ENCODE measurements around the gene PLEKHD1. TPM values are rescaled to one million over a fixed set of nuclear protein-coding genes. Genes with fewer than 3 reads are reported as not detected.

PLEKHD1 gene
- total and polyA plus RNA-seq, 2 donors (not counting 1 experiment from before 2014, with no cell fraction given) = 0.12 TPM

GRCh38 chr14:69483765-69484443, 624 bp upstream of the PLEKHD1 start:
- H3K27ac Mint-ChIP-seq = no peak overlapping the region
- H3K79me2 ChIP-seq (ENCODE audit: control insufficient read depth, insufficient read depth, low read length) = no peaks in the 10 kb centered on the region
- no peak overlapping the region for H3K9ac ChIP-seq (ENCODE audit: low read length)
- peak overlapping the region; percentile 57 for H3K4me3 Mint-ChIP-seq
- no peaks in the 10 kb centered on the region for H3K9me3 Mint-ChIP-seq (ENCODE audit: insufficient read depth)
- H4K20me1 ChIP-seq (ENCODE audit: control insufficient read depth, insufficient read depth, low read length, poor library complexity, severe bottlenecking) = no peaks in the 10 kb centered on the region
- H3K9me3 ChIP-seq (ENCODE audit: control extremely low read depth in 1 of 3, control insufficient read depth in 2 of 3, insufficient read depth in 1 of 3, low read length in 2 of 3) = no peaks in the 10 kb centered on the region
- ChIA-PET CTCF (interaction anchor here (0.6 kb wide), 1 partner anchor 101 kb away, joined by 3 read pairs; no protein-coding TSS in a partner anchor), POLR2A (no interaction called here)
- no peaks in the 10 kb centered on the region for H3K36me3 ChIP-seq (replicated peaks in 1 of 2; ENCODE audit: control extremely low read depth in 1 of 2, control insufficient read depth in 1 of 2, extremely low read depth in 1 of 2, insufficient read depth in 2 of 2, low read length in 1 of 2)
- no peak overlapping the region for H2AFZ ChIP-seq (ENCODE audit: insufficient read depth, low read depth, low read length, poor library complexity, severe bottlenecking)
- no peak overlapping the region for H3K27ac ChIP-seq (ENCODE audit: low read length in 2 of 2)
- H3K27me3 ChIP-seq (replicated peaks in 1 of 4; ENCODE audit: control extremely low read depth in 1 of 4, control insufficient read depth in 3 of 4, insufficient read depth in 4 of 4, low read length in 3 of 4) = peaks cover 0 to 51% (median 17%) of the 10 kb centered on the region in 4 experiments
- DNase-seq = peak; percentile 12
- H3K4me1 ChIP-seq (ENCODE audit: control insufficient read depth in 2 of 2, insufficient read depth in 2 of 2, low read length in 2 of 2) = peaks cover 11 to 16% of the 10 kb centered on the region in 2 donors
- H3K4me3 ChIP-seq (ENCODE audit: control extremely low read depth in 1 of 5, extremely low read depth in 1 of 5, insufficient read depth in 1 of 5, low read depth in 2 of 5, low read length in 4 of 5) = no peak overlapping the region
- peaks cover 23% of the 10 kb centered on the region for H3K4me1 Mint-ChIP-seq
- 10% methylated on average over 54 of the region's 54 CpGs for WGBS (ENCODE audit: insufficient coverage)
- peaks cover 52% of the 10 kb centered on the region for H3K27me3 Mint-ChIP-seq
- intact Hi-C loops (cut with micrococcal nuclease) = no loop called here
- TF ChIP-seq, protein P1, sequence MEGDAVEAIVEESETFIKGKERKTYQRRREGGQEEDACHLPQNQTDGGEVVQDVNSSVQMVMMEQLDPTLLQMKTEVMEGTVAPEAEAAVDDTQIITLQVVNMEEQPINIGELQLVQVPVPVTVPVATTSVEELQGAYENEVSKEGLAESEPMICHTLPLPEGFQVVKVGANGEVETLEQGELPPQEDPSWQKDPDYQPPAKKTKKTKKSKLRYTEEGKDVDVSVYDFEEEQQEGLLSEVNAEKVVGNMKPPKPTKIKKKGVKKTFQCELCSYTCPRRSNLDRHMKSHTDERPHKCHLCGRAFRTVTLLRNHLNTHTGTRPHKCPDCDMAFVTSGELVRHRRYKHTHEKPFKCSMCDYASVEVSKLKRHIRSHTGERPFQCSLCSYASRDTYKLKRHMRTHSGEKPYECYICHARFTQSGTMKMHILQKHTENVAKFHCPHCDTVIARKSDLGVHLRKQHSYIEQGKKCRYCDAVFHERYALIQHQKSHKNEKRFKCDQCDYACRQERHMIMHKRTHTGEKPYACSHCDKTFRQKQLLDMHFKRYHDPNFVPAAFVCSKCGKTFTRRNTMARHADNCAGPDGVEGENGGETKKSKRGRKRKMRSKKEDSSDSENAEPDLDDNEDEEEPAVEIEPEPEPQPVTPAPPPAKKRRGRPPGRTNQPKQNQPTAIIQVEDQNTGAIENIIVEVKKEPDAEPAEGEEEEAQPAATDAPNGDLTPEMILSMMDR (IDR thresholded peaks at IDR 0.05) = no peak
- no peak for TF ChIP-seq EZH2 (IDR thresholded peaks at IDR 0.05; ENCODE audit: borderline replicate concordance, insufficient read depth, low read depth, low read length, poor library complexity, severe bottlenecking)
- ATAC-seq (ENCODE audit: low read depth) = no peak
- peak overlapping the region; percentile 50 for H3K4me2 ChIP-seq (replicated peaks; ENCODE audit: low read depth, low read length, poor library complexity, severe bottlenecking)

- H3K4me1 Mint-ChIP-seq = peaks cover 23% of the 10 kb centered on the region
- Histone ChIP-seq H3K36me3 (replicated peaks in 1 of 2; ENCODE audit: control extremely low read depth in 1 of 2, control insufficient read depth in 1 of 2, extremely low read depth in 1 of 2, insufficient read depth in 2 of 2, low read length in 1 of 2) (no peaks in the 10 kb centered on the region), H3K4me3 (ENCODE audit: control extremely low read depth in 1 of 5, extremely low read depth in 1 of 5, insufficient read depth in 1 of 5, low read depth in 2 of 5, low read length in 4 of 5) (no peak overlapping the region), H3K9ac (ENCODE audit: low read length) (no peak overlapping the region), H3K9me3 (ENCODE audit: control extremely low read depth in 1 of 3, control insufficient read depth in 2 of 3, insufficient read depth in 1 of 3, low read length in 2 of 3) (no peaks in the 10 kb centered on the region), H4K20me1 (ENCODE audit: control insufficient read depth, insufficient read depth, low read length, poor library complexity, severe bottlenecking) (no peaks in the 10 kb centered on the region), H3K4me2 (replicated peaks; ENCODE audit: low read depth, low read length, poor library complexity, severe bottlenecking) (peak overlapping the region; percentile 50), H3K27ac (ENCODE audit: low read length in 2 of 2) (no peak overlapping the region), H3K79me2 (ENCODE audit: control insufficient read depth, insufficient read depth, low read length) (no peaks in the 10 kb centered on the region), H3K4me1 (ENCODE audit: control insufficient read depth in 2 of 2, insufficient read depth in 2 of 2, low read length in 2 of 2) (peaks cover 11 to 16% of the 10 kb centered on the region in 2 donors), H2AFZ (ENCODE audit: insufficient read depth, low read depth, low read length, poor library complexity, severe bottlenecking) (no peak overlapping the region), H3K27me3 (replicated peaks in 1 of 4; ENCODE audit: control extremely low read depth in 1 of 4, control insufficient read depth in 3 of 4, insufficient read depth in 4 of 4, low read length in 3 of 4) (peaks cover 0 to 51% (median 17%) of the 10 kb centered on the region in 4 experiments)
- no peaks in the 10 kb centered on the region for H3K9me3 Mint-ChIP-seq (ENCODE audit: insufficient read depth)
- ATAC-seq (ENCODE audit: low read depth) (no peak), DNase-seq (no peak)
- intact Hi-C loops (cut with micrococcal nuclease) = no loop called here
- CTCF ChIA-PET = interaction anchor here (1.6 to 1.7 kb wide), 2 partner anchors 25 to 242 kb away, joined by 3 to 4 read pairs; no protein-coding TSS in a partner anchor
- POLR2A ChIA-PET = no interaction called here
- H3K27ac Mint-ChIP-seq = no peak overlapping the region
- TF ChIP-seq EZH2 (IDR thresholded peaks at IDR 0.05; ENCODE audit: borderline replicate concordance, insufficient read depth, low read depth, low read length, poor library complexity, severe bottlenecking) = no peak
- TF ChIP-seq, protein P1 (IDR thresholded peaks at IDR 0.05) = no peak
- peaks cover 49% of the 10 kb centered on the region for H3K27me3 Mint-ChIP-seq
- H3K4me3 Mint-ChIP-seq = no peak overlapping the region
- 67% methylated on average over 4 of the region's 11 CpGs for WGBS (ENCODE audit: insufficient coverage)
These were observed 760 bp downstream of the PLEKHD1 start for GRCh38 chr14:69485315-69485660.

Data from B cell (primary cell).